ENCODE measurements around the gene RSPO1. TPM values are rescaled to one million over a fixed set of nuclear protein-coding genes. Genes with fewer than 3 reads are reported as not detected.

RSPO1 gene
- total and polyA plus RNA-seq, 5 experiments from 2014 or later, result 0.06 TPM; not detected in 4

GRCh38 chr1:37667023-37667671, 32.5 kb upstream of the RSPO1 start:
- peak overlapping the region in 2 of 10 donors; percentile 29 to 38 for H3K27ac Mint-ChIP-seq
- POLR2A ChIA-PET, result no interaction called here
- no peak for DNase-seq
- no peaks in the 10 kb centered on the region for H3K9me3 Mint-ChIP-seq
- peaks cover 0 to 9% (median 6%) of the 10 kb centered on the region in 5 donors for H3K27me3 Mint-ChIP-seq
- H3K36me3 Mint-ChIP-seq, result no peaks in the 10 kb centered on the region
- ATAC-seq, result no peak
- no peaks in the 10 kb centered on the region for H3K4me1 Mint-ChIP-seq
- no peak overlapping the region for H3K4me3 Mint-ChIP-seq

DNA sequence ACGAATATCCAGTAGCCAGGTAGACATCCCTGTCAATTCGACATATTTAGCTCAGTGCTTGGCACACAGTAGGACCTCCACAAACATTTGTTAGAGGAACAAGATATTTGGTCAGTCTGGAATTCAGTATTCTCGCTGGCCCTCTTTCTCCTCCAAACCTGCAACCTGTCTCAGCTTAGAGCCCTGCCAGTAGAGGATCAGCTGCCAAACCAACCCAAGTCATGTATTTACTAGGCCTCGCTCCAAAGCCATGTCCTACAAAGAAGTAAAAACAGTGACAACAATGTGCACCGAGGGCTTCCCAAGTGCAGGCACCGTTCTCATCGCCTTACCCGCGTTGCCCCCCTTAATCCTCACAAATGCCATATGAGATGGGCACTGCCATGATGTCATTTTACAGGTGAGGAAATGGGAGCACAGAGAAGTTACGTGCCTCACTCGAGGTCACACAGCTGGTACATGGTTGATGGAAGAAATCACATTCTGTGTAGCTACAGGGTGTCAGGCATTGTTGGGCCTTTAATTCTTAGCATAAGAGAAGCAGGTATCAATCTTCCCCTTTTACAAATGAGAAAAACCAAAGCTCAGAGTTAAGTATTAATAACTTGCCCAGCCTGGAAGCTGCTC, 31.7 kb upstream of the RSPO1 start:
- Mint-ChIP-seq H3K9me3 (no peaks in the 10 kb centered on the region), H3K27ac (no peak overlapping the region), H3K4me3 (no peak overlapping the region), H3K4me1 (no peaks in the 10 kb centered on the region), H3K27me3 (peaks cover 0 to 3% (median 2%) of the 10 kb centered on the region in 5 donors), H3K36me3 (no peaks in the 10 kb centered on the region)
- POLR2A ChIA-PET, result no interaction called here
- no peak for DNase-seq
- ATAC-seq, result no peak

DNA sequence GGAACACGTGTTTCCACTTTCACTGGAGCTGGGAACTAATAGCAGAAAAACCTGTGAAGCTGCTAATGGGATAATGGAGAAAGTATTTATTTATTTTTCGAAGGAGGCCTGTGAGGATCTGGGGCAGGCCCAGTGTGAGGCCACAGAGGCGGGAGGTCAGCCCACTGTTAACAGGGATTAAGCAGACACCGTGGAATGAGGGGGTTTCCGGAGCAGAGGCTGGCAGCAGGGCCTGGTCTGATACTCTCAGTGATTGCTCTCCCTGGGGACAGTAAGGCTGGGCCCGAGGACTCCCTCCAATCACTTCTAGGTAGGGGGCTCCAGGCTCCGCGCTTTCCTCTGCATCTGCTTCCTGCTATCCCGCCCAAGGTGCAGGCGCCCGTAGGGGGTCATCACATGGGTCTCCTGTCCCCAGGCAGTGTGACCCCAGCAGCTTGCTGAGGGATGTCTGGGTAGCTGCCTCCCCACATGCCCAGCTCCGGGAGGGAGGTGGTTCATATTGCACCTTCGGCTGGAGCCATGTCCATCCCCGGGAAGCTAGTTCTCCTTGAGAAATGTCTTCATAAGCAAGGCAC, 28.8 kb upstream of the RSPO1 start:
- H3K27ac Mint-ChIP-seq, result no peak overlapping the region
- H3K36me3 Mint-ChIP-seq, result no peaks in the 10 kb centered on the region
- H3K4me3 Mint-ChIP-seq, result no peak overlapping the region
- no peak for ATAC-seq
- DNase-seq, result no peak
- H3K9me3 Mint-ChIP-seq, result no peaks in the 10 kb centered on the region
- POLR2A ChIA-PET, result no interaction called here
- H3K4me1 Mint-ChIP-seq, result no peaks in the 10 kb centered on the region
- peaks cover 0 to 5% (median 3%) of the 10 kb centered on the region in 5 donors for H3K27me3 Mint-ChIP-seq

DNA sequence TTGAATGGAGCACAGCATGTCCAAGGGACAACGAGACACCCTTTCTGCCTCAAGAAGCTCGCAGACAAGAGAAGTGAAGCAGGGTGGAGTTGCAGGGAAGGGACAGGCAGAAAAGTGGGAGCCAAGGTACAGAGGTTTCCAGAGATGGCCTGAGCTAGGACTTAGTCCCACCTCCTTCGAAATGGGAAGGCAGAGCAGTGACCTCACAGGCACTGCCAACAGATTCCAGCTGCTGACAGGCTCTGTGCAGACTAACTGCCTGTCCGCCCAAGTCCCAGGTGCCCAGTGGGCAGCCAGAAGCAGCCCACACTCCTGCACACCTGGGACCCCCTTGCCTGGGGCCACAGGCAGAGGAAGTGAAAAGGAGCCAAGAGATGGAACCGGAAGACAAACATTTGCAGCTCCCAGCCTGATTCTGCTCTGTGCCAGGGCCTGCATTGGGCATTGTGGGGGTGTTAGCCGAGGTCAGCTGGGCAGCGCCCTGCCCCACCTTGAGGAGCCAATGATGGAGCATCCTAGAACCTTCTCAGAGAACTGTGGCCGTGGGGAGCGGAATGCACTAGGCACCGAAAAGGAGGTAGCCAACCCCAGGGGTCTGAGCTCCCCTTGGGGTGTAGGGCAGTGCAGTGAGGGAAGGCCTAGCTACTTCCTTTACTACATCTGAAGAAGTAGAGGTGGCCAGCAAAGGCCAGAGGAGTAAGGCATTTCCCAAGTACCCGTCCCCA, 27.5 kb upstream of the RSPO1 start:
- H3K36me3 Mint-ChIP-seq, result no peaks in the 10 kb centered on the region
- no peaks in the 10 kb centered on the region for H3K9me3 Mint-ChIP-seq
- no peak for ATAC-seq
- H3K27ac Mint-ChIP-seq, result no peak overlapping the region
- DNase-seq, result no peak
- H3K27me3 Mint-ChIP-seq, result peaks cover 0 to 9% (median 4%) of the 10 kb centered on the region in 5 donors
- POLR2A ChIA-PET, result interaction anchor here (1.0 kb wide), 1 partner anchor 16 kb away, joined by 3 read pairs; no protein-coding TSS in a partner anchor
- H3K4me1 Mint-ChIP-seq, result no peaks in the 10 kb centered on the region
- no peak overlapping the region for H3K4me3 Mint-ChIP-seq

DNA sequence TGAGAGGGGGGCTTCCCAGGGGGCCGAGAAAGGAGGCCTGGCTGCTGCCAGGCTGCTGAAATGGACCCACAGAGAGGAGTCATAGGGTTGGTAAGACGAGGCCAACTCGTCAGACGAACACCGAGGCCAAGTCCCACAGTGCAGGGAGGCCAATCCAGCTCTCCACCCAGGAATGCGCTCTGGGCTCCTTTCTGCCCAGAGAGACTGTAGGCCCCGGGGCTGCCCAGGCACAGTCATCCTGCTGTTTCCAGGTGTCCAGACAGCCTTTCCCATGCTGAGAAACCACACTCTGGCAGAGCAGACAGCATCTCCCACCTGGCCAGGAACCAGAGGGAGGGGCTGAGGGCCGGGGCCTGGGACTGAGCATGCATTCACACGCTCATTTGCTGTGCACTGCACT, 26.7 kb upstream of the RSPO1 start:
- no peak for DNase-seq
- Mint-ChIP-seq H3K27ac (no peak overlapping the region), H3K9me3 (no peaks in the 10 kb centered on the region), H3K27me3 (peaks cover 0 to 9% (median 5%) of the 10 kb centered on the region in 5 donors), H3K36me3 (no peaks in the 10 kb centered on the region), H3K4me1 (no peaks in the 10 kb centered on the region), H3K4me3 (no peak overlapping the region)
- POLR2A ChIA-PET, result no interaction called here
- ATAC-seq, result no peak

- ATAC-seq (no peak), DNase-seq (no peak)
- Mint-ChIP-seq H3K27me3 (peaks cover 0 to 9% (median 5%) of the 10 kb centered on the region in 5 donors), H3K27ac (no peak overlapping the region), H3K36me3 (no peaks in the 10 kb centered on the region), H3K4me1 (no peaks in the 10 kb centered on the region), H3K4me3 (no peak overlapping the region), H3K9me3 (no peaks in the 10 kb centered on the region)
- POLR2A ChIA-PET, result no interaction called here
Measured at GRCh38 chr1:37660664-37661063, 26.0 kb upstream of the RSPO1 start.

GRCh38 chr1:37658486-37658885, 23.8 kb upstream of the RSPO1 start:
- H3K4me3 Mint-ChIP-seq, result no peak overlapping the region
- H3K27ac Mint-ChIP-seq, result peak overlapping the region in 1 of 10 donors; percentile 65

DNA sequence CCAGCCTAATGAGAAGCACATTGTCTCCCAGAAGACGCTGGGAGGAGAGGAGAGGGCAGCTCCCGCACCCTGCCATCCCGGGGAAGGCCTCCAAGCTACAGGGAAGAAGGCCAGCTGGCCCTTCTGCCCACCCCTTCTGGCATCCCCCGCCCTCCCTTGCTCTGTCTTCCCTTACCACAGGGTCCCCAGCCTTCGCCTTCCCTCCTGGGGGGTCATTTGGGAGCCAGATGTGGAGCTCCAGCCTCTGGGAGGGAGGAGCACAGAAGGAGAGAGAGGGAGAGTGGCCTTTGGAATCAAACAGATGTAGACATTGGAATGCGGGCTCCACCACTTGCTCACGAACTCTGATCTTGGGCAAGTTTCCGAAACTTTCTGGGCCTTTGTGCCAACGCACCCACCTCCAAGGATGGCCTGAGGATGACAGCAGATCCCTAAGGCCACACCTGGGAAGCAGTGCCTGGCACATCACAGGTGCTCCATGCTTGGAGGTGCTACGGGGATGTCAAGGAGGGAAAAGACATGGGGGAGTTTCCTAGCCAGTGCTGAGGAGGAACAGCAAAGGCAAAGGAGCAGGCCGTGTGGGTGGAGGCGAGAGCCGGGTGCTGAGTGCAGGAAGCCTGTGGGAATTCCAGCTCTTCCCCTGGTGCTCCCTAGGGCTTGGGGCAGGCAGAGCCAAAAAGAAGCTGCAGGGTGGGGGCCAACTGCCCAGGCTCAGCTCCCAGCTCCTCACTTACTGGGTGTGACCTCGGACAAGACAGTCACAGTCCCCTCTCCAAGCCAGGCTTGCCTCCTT, 23.1 kb upstream of the RSPO1 start:
- DNase-seq, result no peak
- Mint-ChIP-seq H3K4me3 (no peak overlapping the region), H3K4me1 (no peaks in the 10 kb centered on the region), H3K27ac (no peak overlapping the region), H3K9me3 (no peaks in the 10 kb centered on the region), H3K27me3 (peaks cover 0 to 9% (median 5%) of the 10 kb centered on the region in 5 donors), H3K36me3 (no peaks in the 10 kb centered on the region)
- POLR2A ChIA-PET, result no interaction called here
- no peak for ATAC-seq

More at GRCh38 chr1:37658486-37658885, 23.8 kb upstream of the RSPO1 start:
- Mint-ChIP-seq H3K36me3 (no peaks in the 10 kb centered on the region), H3K27me3 (peaks cover 0 to 9% (median 5%) of the 10 kb centered on the region in 5 donors), H3K9me3 (no peaks in the 10 kb centered on the region), H3K4me1 (no peaks in the 10 kb centered on the region)
- DNase-seq (no peak), ATAC-seq (no peak)
- POLR2A ChIA-PET, result no interaction called here

DNA sequence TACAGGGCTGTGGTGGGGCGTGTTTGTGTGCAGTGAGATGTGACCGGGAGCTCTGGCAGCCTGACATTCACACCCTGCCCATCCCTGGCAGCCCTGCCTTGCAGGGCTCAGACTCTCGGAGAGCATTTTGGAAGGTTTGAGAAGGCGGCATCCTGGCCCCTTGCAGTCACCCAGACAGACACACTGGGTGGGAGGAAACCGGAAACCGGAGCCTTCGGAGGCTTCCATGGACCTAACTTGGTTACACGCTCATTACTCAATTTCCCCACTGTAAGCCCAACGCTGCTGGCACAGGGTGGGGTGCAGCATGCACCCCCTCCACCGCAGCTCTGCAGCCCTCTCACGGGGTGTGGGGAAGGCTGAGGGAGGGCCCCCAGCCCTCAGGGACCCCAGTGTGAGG, 22.2 kb upstream of the RSPO1 start:
- no peak overlapping the region for H3K4me3 Mint-ChIP-seq
- H3K9me3 Mint-ChIP-seq, result no peaks in the 10 kb centered on the region
- H3K4me1 Mint-ChIP-seq, result no peaks in the 10 kb centered on the region
- no peak overlapping the region for H3K27ac Mint-ChIP-seq
- POLR2A ChIA-PET, result no interaction called here
- H3K36me3 Mint-ChIP-seq, result no peaks in the 10 kb centered on the region
- H3K27me3 Mint-ChIP-seq, result peaks cover 0 to 9% (median 5%) of the 10 kb centered on the region in 5 donors
- ATAC-seq, result no peak
- DNase-seq, result no peak

DNA sequence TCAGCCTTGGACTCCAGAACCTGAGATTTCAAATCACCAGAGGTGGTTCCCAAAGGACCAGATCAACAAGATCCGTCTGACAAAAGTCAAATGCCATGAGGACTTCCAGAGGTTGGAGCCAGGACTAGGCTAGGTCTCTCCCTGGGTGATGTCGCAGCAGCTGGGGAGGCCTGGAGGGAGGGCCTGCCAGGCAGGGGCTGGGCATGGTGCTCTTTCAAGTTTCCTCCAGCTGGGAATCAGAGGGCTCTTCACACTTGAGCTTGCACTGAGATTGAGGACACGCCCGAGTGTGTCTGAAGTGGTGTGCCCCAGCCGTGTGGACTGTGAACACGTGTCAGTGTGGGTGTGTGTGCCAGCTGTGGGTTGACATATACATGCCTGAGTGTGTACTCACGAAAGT, 21.3 kb upstream of the RSPO1 start:
- H3K4me3 Mint-ChIP-seq, result no peak overlapping the region
- ATAC-seq (no peak), DNase-seq (no peak)
- no peaks in the 10 kb centered on the region for H3K36me3 Mint-ChIP-seq
- POLR2A ChIA-PET, result no interaction called here
- peaks cover 0 to 9% (median 5%) of the 10 kb centered on the region in 5 donors for H3K27me3 Mint-ChIP-seq
- no peaks in the 10 kb centered on the region for H3K4me1 Mint-ChIP-seq
- no peaks in the 10 kb centered on the region for H3K9me3 Mint-ChIP-seq
- H3K27ac Mint-ChIP-seq, result no peak overlapping the region

DNA sequence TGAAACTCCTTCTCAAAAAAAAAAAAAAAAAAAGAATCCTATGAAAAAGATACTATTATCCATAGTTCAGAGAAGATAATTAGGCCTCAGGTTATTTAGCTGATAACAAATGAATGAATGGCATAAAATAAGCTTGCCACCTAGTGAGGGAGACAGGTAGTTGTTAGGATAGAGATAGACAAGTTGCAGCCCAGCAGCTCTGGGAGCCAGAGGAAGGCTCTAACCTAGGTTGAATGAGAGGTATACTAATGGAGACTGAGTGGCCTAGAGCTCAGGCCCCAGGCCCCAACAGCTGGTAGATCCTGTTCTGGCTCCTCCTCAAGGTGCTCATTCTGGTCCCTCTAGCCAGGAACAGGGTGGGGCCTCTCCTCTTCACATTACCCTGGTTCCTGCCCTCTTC, 20.6 kb upstream of the RSPO1 start:
- no peaks in the 10 kb centered on the region for H3K4me1 Mint-ChIP-seq
- H3K9me3 Mint-ChIP-seq, result no peaks in the 10 kb centered on the region
- H3K27ac Mint-ChIP-seq, result no peak overlapping the region
- H3K36me3 Mint-ChIP-seq, result no peaks in the 10 kb centered on the region
- POLR2A ChIA-PET, result no interaction called here
- no peak overlapping the region for H3K4me3 Mint-ChIP-seq
- DNase-seq, result no peak
- H3K27me3 Mint-ChIP-seq, result peaks cover 0 to 9% (median 5%) of the 10 kb centered on the region in 5 donors
- no peak for ATAC-seq

- Mint-ChIP-seq H3K27ac (no peak overlapping the region), H3K36me3 (no peaks in the 10 kb centered on the region), H3K9me3 (no peaks in the 10 kb centered on the region), H3K4me3 (no peak overlapping the region), H3K27me3 (peaks cover 0 to 10% (median 7%) of the 10 kb centered on the region in 5 donors), H3K4me1 (no peaks in the 10 kb centered on the region)
- DNase-seq, result no peak
- ATAC-seq, result no peak
- POLR2A ChIA-PET, result no interaction called here
Measured at GRCh38 chr1:37653906-37654305, 19.2 kb upstream of the RSPO1 start.

Measured in naive thymus-derived CD8-positive, alpha-beta T cell (primary cell).